DMS 273 treated with DMSO at 0.1 percent for 48 hours (cell line): ENCODE results near the gene KLHL29.
"Not testable (repeated sequence)": the region's sequence is repeated elsewhere in the genome, so short reads cannot be mapped to it uniquely, and the experiment has no call there.

Experiments
- DNase-seq: peaks from one replicate; lab custom pipeline; 2025; lab: John Stamatoyannopoulos, UW

Gene KLHL29

DNA sequence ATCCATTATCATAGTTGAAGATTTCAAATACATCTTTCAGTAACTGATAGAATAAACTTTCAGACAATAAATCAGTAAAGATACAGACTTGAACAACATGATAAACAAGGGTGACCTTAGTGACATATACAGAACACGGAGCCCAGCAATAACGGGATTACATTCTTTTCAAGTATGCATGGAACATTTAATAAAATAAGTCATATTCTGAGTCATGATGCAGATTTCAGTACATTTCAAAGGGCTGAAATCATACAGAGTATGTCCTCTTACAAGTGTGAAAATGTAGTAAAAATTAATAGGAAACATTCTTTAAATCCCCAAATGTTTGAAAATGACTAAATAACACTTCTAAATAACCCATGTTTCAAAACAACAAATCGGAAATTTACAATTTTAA, 17.2 kb upstream of the KLHL29 start:
- DNase-seq = no peak

DNA sequence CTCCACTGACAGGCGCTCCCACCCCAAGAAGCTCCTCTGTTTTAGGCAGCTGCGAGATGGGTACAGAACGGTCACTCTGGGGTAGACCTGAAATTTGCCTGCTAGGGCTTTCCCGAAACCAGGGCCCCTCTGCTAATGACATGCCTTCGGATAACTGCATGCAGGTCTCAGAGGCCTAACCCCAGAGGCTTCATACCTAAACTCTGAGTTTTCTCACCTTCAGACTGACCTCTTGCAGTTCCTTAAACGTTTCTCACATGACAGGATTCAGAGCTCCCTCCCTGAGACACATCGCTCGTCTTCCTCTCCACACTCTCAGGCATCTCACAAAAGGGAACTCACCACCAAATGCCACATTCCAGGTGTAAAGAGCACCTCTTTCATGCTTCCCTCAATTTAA, 11.3 kb upstream of the KLHL29 start:
- no peak for DNase-seq

DNA sequence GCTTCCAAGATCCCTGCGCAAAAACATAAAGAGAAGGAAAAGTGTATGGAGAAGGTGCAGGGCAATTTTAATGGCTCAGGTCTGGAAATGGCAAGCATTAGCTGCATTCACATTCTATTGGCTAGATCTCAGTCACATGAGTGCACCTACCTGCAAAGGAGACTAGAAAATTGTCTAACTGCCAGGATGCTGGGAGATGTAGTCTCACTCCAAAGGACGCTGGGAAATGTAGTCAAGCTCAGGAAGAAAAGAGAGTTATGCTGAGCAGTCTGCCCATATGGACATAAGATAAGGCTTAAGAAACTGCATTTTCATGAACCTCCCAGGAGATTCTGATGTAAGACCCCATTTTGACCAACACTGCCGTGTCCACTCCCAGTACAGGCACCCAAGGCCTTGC, 9.5 kb upstream of the KLHL29 start:
- DNase-seq = peak; percentile 29

DNA sequence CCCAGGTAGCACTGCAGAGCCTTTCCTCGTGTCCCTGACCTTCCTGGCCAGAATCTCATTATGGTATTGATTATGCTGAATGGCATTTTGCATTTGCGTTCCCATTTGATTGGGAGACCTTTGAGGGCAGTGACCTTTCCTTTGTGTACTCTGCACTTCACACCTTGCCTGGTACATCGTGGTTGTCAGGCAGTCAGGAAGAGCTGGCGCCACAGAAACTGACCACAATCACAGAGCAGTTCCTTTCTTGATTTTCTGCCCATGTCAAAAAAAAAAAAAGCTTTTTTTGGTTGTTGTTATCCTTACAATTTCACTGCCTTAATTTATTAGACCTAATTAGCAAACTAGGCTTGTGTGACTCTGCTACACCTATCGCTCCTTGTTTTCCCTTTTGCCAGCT, 8.9 kb upstream of the KLHL29 start:
- no peak for DNase-seq

DNA sequence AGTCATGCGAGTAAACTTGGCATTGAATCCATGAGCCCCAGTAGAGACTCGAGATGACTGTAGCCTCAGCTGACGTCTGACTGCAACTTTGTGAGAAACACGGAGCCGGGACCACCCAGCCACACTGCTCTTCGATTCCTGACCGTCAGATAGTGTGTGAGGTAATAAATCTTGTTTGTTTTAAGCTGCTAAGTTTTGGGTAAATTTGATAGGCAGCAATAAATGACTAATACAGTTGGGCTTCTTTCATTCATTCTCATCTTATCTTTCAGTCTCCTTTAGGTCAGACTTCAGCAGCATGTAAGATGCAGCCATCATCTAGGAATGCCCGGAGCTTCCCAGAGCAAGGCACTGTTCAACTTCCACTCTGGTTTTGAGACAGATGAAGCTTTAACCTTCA, 8.0 kb upstream of the KLHL29 start:
- no peak for DNase-seq

DNA sequence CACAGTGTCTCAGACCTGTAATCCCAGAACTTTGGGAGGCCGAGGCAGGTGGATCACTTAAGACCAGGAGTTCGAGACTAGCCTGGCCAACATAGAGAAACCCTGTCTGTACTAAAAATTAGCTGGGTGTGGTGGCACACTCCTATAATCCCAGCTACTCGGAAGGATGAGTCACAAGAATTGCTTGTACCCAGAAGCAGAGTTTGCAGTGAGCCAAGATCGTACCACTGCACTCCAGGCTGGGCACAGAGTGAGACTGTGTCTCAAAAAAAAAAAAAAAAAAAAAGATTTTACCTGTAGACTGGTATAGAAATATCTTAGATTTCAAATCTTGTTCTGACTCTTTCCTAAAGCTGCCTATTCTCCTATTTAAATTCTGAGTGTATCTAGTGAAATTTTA, 7.2 kb upstream of the KLHL29 start:
- no peak for DNase-seq

DNA sequence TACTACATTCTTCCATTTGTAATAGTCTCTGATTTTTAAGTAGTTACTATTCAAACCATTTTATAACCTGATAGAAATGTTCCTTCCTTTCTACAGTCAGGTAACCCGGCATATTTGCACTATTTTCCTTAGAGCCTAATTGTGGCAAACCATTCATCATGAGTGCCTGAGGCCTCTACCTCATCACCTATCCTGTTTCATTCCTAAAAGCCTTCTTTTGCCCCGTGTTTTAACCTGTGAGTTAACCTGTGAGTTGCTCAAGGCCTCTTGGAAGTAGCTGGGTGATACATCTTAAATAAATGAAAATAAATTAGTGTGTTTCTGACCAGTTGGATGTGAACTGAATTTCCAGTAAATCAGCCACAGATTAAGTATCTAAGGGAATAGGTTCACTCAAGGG, 6.5 kb upstream of the KLHL29 start:
- DNase-seq = no peak

DNA sequence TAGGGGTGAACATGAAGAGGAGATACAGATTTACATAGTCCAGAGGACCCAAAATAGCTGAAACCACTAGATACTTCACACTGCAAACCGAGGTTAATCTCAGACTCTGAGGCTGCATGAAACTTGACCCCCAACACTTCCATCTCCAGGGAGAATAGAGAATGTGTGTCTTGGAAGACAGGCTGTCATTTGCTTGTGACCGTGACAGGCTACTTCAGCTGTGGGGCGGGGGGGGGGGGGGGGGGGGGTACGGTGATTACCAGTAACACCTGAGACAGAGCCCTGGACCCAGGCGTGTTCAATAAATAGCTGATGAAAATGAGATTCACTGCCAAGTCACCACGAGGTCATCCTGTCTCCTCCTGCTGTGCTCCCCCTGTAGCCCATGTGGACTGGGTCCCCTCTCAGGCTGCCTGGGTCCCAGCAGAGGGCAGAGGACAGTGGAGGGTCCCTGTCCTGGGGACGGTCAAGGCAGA, 5.7 kb upstream of the KLHL29 start:
- DNase-seq = no peak

DNA sequence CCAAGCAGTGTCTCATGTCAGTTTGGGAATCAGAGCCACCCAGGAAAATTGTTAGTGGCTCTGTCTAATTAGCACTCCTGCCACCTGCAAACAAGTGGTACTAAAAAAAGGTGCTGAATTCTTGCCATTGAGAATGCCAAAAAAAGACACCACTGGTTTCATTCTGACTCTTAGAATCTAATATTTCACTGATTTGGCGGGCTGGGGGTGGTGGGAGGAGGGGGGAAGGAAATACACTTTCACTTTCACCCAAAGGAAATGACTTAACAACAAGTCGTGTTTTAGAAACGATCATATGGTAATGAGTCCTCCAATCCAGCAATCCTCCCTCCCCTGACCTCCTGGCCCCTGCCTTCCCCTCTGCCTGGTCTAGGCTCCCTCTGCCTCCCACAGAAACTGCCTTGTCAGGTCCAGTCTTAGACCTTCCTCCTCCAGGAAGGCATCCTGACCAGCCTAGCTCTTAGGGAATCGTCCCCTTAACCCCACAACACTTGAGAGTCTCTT, 4.4 kb upstream of the KLHL29 start:
- DNase-seq = no peak

DNA sequence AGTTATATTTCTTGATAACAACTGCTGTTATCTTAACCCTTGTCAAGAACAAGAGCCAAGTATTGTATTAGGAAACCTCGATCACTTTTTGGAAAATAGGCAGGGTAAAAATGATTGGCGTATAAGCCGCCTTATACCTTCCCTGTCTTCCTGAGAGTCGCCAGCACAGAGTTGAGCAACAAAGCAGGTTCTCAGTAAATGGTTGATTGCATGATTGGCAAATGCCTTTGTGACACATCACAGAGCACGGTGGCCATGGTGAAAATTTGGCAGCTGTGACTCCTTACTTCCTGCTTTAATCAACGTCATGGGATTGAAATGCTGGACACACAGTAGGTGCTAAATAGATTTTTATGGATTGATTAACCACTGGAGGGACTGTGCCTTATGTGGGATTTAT, 3.9 kb upstream of the KLHL29 start:
- DNase-seq = peak; percentile 24

DNA sequence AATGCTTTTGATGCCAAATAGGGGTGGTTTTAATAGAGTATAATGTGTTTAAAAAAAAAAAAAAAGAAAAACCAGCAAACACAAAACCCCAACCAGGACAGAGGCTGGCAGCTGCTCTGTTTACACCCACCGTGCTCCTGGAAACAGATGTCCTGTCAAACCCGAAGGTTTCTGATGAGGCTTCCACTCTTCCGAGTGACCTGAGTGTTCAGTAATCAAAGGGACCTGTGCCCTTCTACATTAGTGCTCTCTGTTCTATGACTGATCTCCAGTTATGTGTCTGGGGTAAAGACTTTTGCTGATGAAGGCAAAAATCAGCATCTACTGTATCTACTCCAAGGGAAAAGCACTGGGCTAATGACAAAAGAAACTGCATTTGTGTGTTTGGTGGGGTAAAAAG, 3.5 kb upstream of the KLHL29 start:
- DNase-seq = no peak

DNA sequence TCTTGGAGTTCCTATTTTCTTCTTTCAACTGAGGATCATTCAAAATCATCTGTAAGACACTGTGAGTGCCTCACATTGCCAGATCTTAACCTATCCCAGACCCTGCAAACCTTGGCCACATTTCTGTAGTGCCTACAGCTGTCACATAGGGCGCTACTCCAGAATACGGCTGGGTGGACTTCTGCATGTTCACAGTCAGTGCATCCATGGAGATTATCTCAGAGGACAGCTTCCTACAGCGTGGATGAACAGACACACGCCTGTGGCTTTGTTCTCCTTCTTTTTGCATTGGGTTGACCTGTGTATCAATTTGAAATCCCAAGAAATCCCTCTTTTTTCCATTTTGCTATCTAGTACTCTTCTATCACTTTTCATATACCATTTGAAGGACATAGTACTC, 1.9 kb upstream of the KLHL29 start:
- DNase-seq = no peak

DNA sequence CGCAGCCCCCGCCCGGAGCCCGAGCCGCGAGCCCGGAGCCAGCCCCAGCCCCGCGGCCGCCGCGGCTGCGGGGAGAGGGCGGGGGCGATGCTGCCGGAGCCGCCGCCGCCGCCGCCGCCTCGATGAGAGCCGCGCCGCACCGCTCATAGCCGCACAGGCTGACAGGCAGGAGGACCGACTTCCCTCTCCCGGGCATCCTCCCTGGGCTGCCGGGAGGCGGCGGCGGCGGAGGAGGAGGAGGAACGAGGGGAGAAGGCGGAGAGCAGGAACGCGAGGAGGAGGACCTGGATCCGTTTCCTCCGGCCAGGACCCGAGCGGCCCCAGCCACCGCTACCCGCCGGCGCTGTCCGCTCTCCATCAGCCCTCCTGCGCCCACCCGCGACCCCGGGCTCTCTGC, 370 bp downstream of the KLHL29 start:
- no peak for DNase-seq

DNA sequence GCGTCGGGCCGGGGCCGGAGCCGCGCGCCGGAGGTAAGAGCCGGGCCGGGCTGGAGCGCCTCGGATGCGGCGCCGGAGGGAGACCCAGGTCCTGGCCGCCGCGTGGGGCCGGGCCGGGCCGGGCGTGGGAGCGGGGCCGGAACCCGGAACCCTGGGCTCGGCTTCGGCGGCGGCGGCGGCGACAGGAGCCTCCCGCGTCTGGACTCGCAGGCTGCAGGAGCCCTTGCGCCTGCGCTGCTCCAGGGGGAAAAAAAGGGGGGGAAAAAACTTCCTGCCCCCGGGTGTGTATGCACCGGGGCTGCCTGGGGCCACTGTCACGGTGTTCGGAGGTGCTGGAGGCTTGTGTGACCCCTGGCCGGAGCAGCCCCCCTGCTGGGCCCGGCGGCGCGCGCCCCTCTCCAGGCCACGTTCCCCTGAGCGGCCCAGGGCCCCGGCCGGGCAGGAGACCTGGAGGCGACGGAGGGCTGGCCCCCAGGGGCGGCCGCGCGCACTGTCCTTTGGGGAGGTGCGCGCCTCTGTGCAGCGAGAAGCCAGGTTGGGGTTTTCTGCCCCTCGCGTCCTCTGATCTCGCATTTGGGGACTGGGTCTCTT, 864 bp downstream of the KLHL29 start:
- no peak for DNase-seq

DNA sequence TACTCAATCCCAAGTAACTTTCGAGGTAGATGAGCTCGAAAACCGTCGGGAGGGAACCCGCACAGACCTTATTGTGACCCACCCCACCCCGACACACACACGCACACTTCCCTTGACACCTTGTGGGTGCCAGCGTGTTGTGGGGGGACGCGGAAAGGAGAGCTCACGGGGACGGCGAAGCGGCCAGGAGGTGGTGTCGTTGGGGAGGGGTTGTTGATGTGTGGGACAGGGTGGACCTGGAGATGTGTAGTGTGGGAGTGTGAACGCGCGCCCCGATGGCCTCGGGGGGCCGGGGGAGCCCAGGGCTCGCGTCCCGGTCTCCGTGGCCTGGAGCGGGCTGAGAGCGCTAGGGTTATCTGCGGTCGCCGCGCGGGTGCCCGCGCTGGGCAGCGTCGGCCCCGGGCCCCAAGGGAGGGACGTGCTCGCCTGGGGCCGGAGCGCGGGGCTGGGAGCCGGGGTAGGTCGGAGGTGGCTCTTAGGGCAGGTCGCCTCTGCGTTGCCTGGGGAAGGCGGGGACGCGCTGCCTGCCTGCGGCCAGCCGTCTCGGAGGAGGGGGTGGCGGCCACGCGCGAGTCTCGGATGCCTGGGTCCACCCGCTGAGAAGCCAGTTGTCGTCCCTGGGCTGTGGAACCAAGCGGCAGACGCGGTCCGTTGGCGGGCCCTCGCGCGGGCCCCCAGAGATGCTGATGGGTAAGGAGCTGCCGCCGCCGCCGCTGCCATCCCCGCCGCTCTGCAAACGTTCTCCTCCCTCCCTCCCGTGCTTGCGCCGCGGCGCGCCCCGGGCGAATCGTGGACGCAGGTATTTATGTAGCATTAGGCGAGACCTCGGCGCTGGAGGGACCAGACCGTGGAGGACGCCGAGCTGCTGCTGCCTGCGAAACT, 1.6 kb downstream of the KLHL29 start:
- DNase-seq = no peak

DNA sequence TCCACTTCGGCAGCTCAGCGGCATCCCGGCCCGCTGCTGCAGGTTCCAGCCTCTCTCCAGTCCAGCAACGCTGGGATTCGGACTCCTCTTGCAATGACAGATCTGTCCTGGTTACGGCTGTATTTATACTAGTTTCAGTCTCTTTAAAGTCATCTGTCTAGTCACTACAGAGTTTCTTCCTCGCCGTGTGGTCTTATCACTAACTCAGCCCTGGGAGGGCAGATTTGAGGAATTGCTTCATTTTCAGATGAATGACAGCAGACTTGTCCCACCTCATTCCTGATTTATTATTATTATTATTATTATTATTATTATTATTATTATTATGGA, 2.2 kb downstream of the KLHL29 start:
- no peak for DNase-seq

DNA sequence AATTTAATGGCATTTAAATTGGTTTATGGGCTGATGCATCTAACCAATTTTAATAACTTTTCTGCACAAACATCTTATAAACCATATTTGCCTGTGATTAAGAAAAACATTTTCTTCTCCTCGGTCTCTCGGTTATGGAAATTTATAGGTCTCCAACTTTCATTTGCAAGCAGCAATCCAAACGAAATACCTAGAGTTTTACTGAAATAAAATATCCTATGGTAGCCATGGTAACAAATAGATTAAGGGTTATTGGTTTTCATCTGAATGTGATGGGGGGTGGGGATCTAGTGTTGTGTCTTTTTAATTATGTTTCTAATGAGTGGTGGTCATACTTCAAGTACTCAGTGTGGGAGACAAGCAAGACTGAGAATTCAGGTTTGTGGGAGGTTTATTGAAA, 2.9 kb downstream of the KLHL29 start:
- DNase-seq = no peak

DNA sequence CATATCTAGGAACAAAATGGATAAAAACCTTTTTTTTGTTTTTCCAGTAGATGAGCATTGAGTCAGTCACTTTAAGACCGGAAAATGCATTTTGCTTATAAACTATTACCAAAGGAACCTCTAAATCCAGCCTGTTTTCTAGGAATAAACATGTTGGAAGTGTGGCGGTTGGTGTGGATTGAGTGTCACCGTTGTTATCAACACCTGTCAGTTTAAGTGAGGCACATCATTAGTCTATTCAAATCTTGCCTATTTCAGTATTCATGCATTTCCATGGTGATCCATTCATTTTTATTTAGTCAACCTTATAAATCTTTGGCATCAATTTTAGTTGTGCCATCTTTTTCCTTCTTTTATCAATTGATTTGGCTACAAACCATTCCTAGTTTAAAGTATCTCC, 3.3 kb downstream of the KLHL29 start:
- DNase-seq = no peak

DNA sequence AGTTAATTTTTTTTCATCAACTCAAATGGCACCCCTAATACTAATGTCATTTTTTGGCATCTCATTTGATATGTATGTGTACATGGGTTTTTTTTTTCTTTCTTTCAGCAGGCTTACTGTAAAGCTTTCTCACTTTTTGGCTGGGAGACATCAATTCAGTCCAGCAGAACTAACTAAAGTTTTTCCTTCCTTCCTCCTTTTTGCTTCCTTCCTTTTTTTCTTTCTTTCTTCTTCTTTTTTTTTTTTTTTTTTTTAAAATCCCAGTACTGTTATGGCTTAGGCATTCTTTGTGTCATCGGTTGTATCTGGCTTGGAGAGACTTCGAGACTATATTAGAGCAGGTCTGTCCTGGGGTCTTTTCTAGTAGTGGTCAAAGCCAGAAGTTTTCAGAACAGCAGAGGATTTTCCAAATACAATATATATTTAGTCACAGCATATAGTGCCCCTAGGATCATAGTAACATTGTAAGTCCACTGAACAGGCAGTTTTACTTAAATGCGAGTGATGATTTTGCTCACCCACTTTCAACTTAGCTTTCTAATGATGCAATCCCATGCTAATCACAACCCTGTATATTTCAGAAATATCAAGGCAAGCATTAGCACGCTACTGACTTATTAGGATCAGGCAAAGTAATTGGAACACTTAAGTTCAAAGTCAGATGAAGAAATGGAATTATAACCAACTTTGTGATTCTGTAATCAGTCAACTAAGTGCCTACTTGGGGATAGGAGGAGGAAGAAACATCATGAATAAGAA, 4.0 kb downstream of the KLHL29 start:
- no peak for DNase-seq

DNA sequence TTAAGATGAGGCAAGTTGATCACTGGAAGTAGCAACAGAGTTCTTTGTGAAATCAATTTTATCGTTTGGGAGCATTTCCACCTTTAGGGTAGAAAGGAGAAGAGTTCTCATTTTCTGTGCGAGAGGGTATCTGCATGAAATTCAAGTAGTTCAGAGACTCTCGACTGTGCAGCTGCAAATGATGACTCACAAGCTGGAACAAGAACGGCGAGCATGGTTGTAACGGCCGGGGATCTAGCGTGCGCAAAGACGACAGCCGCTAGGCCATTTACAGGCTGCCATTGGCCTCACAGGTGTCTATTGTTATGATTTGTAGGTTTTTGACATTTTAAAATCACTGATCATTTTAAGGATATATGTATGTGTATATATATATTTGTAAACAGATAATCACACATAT, 5.2 kb downstream of the KLHL29 start:
- DNase-seq = no peak

DNA sequence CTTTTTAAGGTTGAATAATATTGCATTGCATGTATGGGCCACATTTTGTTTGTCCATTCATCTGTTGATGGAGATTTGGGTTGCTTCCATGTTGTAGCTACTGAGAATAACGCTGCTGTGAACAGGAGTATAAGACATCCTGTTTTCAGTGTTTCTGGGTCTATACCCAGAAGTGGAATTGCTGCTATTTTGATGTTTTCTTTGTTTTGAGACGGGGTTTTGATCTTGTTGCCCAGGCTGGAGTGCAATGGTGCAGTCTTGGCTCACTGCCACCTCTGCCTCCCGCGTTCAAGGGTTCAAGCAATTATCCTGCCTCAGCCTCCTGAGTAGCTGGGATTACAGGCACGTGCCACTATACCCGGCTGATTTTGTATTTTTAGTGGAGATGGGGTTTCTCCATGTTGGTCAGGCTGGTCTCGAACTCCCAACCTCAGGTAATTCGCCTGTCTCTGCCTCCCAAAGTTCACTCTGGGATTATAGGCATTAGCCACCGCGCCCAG, 6.3 kb downstream of the KLHL29 start:
- DNase-seq = not testable (repeated sequence)

DNA sequence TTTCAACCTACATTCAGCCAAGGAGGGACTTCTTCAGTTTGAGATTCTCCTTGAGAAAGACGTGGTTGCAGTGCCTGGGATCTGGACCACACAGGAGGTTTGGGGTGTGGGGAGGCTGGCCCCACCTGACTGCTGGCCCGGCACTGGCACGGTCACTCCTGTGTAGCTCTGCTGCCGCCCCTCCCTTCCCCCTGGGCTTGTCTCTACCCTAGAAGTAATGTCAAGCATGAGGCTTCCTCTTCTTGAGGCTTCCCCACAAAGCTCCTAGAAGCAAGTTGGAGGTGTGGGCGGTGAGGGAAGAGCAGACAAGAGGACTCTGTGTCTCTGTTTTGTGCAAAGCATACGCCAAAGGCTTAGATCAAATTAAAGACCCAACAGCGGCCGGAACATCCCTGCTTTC, 8.7 kb downstream of the KLHL29 start:
- no peak for DNase-seq

DNA sequence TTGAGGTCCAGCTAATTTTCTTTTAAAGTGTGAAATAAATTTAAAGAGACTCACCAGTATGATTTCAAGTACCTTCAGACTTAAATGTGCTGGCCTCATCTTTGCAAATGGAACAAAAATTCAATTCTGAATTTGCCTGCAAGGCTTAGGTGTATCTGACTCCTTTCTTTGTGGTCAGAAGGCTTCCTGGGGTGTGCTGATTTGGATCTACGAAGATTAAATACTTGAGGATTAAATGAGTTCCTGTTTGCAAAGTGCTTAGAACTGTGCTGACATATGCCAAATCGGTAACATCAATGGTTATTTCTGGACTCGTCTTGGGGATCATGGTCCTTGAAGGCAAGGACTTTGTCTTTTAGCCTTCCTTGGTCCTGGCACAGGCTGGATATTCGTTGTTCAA, 9.7 kb downstream of the KLHL29 start:
- no peak for DNase-seq
